Activated CD4-positive, alpha-beta T cell treated with anti-CD3 and anti-CD28 coated beads for 36 hours (primary cell): ENCODE results near the gene ACTL7B. TPM values are rescaled to one million over a fixed set of nuclear protein-coding genes. Genes with fewer than 3 reads are reported as not detected.
A peak's percentile ranks its signal among the peaks of the same experiment; 100 is the strongest.
"Not testable (repeated sequence)": the region's sequence is repeated elsewhere in the genome, so short reads cannot be mapped to it uniquely, and the experiment has no call there.

ENCODE experiments used
- ATAC-seq: fragments of 200-7000 bp; cut with Tn5 transposase; one replicate; pipeline ENCODE4 v1.10.0; 2021; ENCODE audit warnings: mild to moderate bottlenecking, moderate library complexity
- CTCF ChIA-PET: fragments of 350-600 bp; sonication (Branson Sonifier 250); formaldehyde crosslinking; loops from one replicate; lab custom pipeline; 2021; ENCODE audit warnings: antibody characterized with exemption; lab: Charles Lee
- POLR2A ChIA-PET: fragments of 350-600 bp; sonication (Branson Sonifier 250); formaldehyde crosslinking; loops from one replicate; lab custom pipeline; 2021; ENCODE audit warnings: antibody characterized with exemption, inconsistent platforms; lab: Charles Lee
- DNase-seq: peaks from one replicate; pipeline ENCODE4 v3.0.0-alpha.2; 2020
- H3K27ac Mint-ChIP-seq: one replicate; pipeline ENCODE4 v1.8.0; 2021; ENCODE audit warnings: mixed read lengths
- H3K27me3 Mint-ChIP-seq: one replicate; pipeline ENCODE4 v1.8.0; 2021; ENCODE audit warnings: mixed read lengths
- H3K36me3 Mint-ChIP-seq: one replicate; pipeline ENCODE4 v1.8.0; 2021; ENCODE audit warnings: low read depth, mixed read lengths
- H3K4me1 Mint-ChIP-seq: one replicate; pipeline ENCODE4 v1.8.0; 2021; ENCODE audit warnings: mixed read lengths
- H3K4me3 Mint-ChIP-seq: one replicate; pipeline ENCODE4 v1.8.0; 2021; ENCODE audit warnings: mild to moderate bottlenecking, moderate library complexity, mixed read lengths
- H3K9me3 Mint-ChIP-seq: one replicate; pipeline ENCODE4 v1.8.0; 2021; ENCODE audit warnings: low read depth, mixed read lengths
- intact Hi-C, 2 experiments: fragments of 100-400 bp; cut with DNase I in 1 of 2; cut with micrococcal nuclease in 1 of 2; formaldehyde crosslinking; loops; one replicate each; pipeline versions ENCODE4 v1.14.2 to v1.15.1; 2022 to 2024; cut with DNase I, micrococcal nuclease
- total RNA-seq, 2 experiments: library from RNA; stranded (reverse); gene quantifications; one replicate each; pipeline ENCODE4 v1.2.3, GENCODE V29; 2021

Gene ACTL7B
- total RNA-seq, 2 experiments from 2014 or later = not detected

- ATAC-seq (no peak), DNase-seq (no peak)
- Mint-ChIP-seq H3K4me3 (no peak overlapping the region), H3K36me3 (no peaks in the 10 kb centered on the region), H3K4me1 (peaks cover 2% of the 10 kb centered on the region), H3K27me3 (peaks cover 2% of the 10 kb centered on the region), H3K9me3 (no peaks in the 10 kb centered on the region), H3K27ac (no peak overlapping the region)
- CTCF ChIA-PET = no interaction called here
- intact Hi-C loops = loop anchor here in 1 of 2 experiments (5.0 kb wide), 1 partner anchor 467 kb away; the partner anchor contains the start of gene EPB41L4B
- POLR2A ChIA-PET = no interaction called here
These were observed 901 bp downstream of the ACTL7B start for GRCh38 chr9:108854641-108855528.

GRCh38 chr9:108854094-108854493 lies 1.7 kb downstream of the ACTL7B start:
- Mint-ChIP-seq H3K4me3 (no peak overlapping the region), H3K4me1 (no peaks in the 10 kb centered on the region), H3K9me3 (no peaks in the 10 kb centered on the region), H3K27ac (no peak overlapping the region), H3K27me3 (peaks cover 2% of the 10 kb centered on the region), H3K36me3 (no peaks in the 10 kb centered on the region)
- intact Hi-C loops = loop anchor here in 1 of 2 experiments (5.0 kb wide), 1 partner anchor 468 kb away; the partner anchor contains the start of gene EPB41L4B
- no peak for DNase-seq
- ChIA-PET CTCF (interaction anchor here (0.7 to 1.0 kb wide), 2 partner anchors 14 to 179 kb away, joined by 3 read pairs; no protein-coding TSS in a partner anchor), POLR2A (no interaction called here)
- no peak for ATAC-seq

- no peak for DNase-seq
- CTCF ChIA-PET = no interaction called here
- Mint-ChIP-seq H3K36me3 (no peaks in the 10 kb centered on the region), H3K27me3 (peaks cover 2% of the 10 kb centered on the region), H3K9me3 (no peaks in the 10 kb centered on the region), H3K4me3 (no peak overlapping the region), H3K4me1 (no peaks in the 10 kb centered on the region), H3K27ac (no peak overlapping the region)
- no peak for ATAC-seq
- intact Hi-C loops = loop anchor here in 1 of 2 experiments (5.0 kb wide), 1 partner anchor 470 kb away; the partner anchor contains the start of gene EPB41L4B
- POLR2A ChIA-PET = no interaction called here
These were observed 3.7 kb downstream of the ACTL7B start for GRCh38 chr9:108852079-108852478.

GRCh38 chr9:108851138-108851537 lies 4.6 kb downstream of the ACTL7B start:
- H3K9me3 Mint-ChIP-seq = no peaks in the 10 kb centered on the region
- ChIA-PET POLR2A (no interaction called here), CTCF (no interaction called here)
- peaks cover 2% of the 10 kb centered on the region for H3K27me3 Mint-ChIP-seq
- H3K4me1 Mint-ChIP-seq = no peaks in the 10 kb centered on the region
- intact Hi-C loops = loop anchor here in 1 of 2 experiments (5.0 kb wide), 1 partner anchor 471 kb away; the partner anchor contains the start of gene EPB41L4B
- H3K36me3 Mint-ChIP-seq = no peaks in the 10 kb centered on the region
- no peak overlapping the region for H3K27ac Mint-ChIP-seq
- DNase-seq = no peak
- H3K4me3 Mint-ChIP-seq = no peak overlapping the region
- no peak for ATAC-seq

GRCh38 chr9:108850293-108850897 lies 5.4 kb downstream of the ACTL7B start:
- no peak for ATAC-seq
- H3K27ac Mint-ChIP-seq = no peak overlapping the region
- H3K4me1 Mint-ChIP-seq = no peaks in the 10 kb centered on the region
- intact Hi-C loops = loop anchor here in 1 of 2 experiments (5.0 kb wide), 1 partner anchor 472 kb away; the partner anchor contains the start of gene EPB41L4B
- H3K9me3 Mint-ChIP-seq = no peaks in the 10 kb centered on the region
- no peak overlapping the region for H3K4me3 Mint-ChIP-seq
- peaks cover 2% of the 10 kb centered on the region for H3K27me3 Mint-ChIP-seq
- CTCF ChIA-PET = interaction anchor here (0.7 kb wide), 1 partner anchor 534 kb away, joined by 3 read pairs; no protein-coding TSS in a partner anchor
- no peak for DNase-seq
- POLR2A ChIA-PET = no interaction called here
- no peaks in the 10 kb centered on the region for H3K36me3 Mint-ChIP-seq

GRCh38 chr9:108848296-108848695 lies 7.5 kb downstream of the ACTL7B start:
- POLR2A ChIA-PET, H3K4me1 Mint-ChIP-seq, H3K27ac Mint-ChIP-seq, DNase-seq, CTCF ChIA-PET, ATAC-seq, H3K36me3 Mint-ChIP-seq, H3K9me3 Mint-ChIP-seq, intact Hi-C loops, H3K27me3 Mint-ChIP-seq, H3K4me3 Mint-ChIP-seq: not testable (repeated sequence)

- Mint-ChIP-seq H3K27ac (no peak overlapping the region), H3K27me3 (no peaks in the 10 kb centered on the region), H3K4me1 (peaks cover 12% of the 10 kb centered on the region), H3K9me3 (no peaks in the 10 kb centered on the region), H3K4me3 (no peak overlapping the region), H3K36me3 (no peaks in the 10 kb centered on the region)
- DNase-seq (no peak), ATAC-seq (no peak)
- ChIA-PET CTCF (no interaction called here), POLR2A (no interaction called here)
- intact Hi-C loops = no loop called here
These were observed 9.8 kb downstream of the ACTL7B start for GRCh38 chr9:108845947-108846346.

GRCh38 chr9:108845507-108845906 lies 10.3 kb downstream of the ACTL7B start:
- Mint-ChIP-seq H3K4me3 (no peak overlapping the region), H3K9me3 (no peaks in the 10 kb centered on the region), H3K36me3 (no peaks in the 10 kb centered on the region), H3K27me3 (no peaks in the 10 kb centered on the region), H3K27ac (no peak overlapping the region), H3K4me1 (peaks cover 12% of the 10 kb centered on the region)
- ATAC-seq (no peak), DNase-seq (no peak)
- ChIA-PET POLR2A (no interaction called here), CTCF (no interaction called here)
- intact Hi-C loops = no loop called here

GRCh38 chr9:108844856-108845255 lies 10.9 kb downstream of the ACTL7B start:
- H3K4me1 Mint-ChIP-seq = peaks cover 12% of the 10 kb centered on the region
- H3K27me3 Mint-ChIP-seq = no peaks in the 10 kb centered on the region
- H3K4me3 Mint-ChIP-seq = no peak overlapping the region
- no peaks in the 10 kb centered on the region for H3K36me3 Mint-ChIP-seq
- H3K27ac Mint-ChIP-seq = no peak overlapping the region
- H3K9me3 Mint-ChIP-seq = no peaks in the 10 kb centered on the region
- intact Hi-C loops = no loop called here
- ChIA-PET CTCF (no interaction called here), POLR2A (no interaction called here)
- no peak for ATAC-seq
- no peak for DNase-seq

- H3K27me3 Mint-ChIP-seq = no peaks in the 10 kb centered on the region
- no peaks in the 10 kb centered on the region for H3K9me3 Mint-ChIP-seq
- no peak overlapping the region for H3K27ac Mint-ChIP-seq
- H3K4me3 Mint-ChIP-seq = no peak overlapping the region
- ATAC-seq = no peak
- intact Hi-C loops = no loop called here
- ChIA-PET CTCF (interaction anchor here (0.6 kb wide), 1 partner anchor 26 kb away, joined by 3 read pairs; no protein-coding TSS in a partner anchor), POLR2A (no interaction called here)
- H3K36me3 Mint-ChIP-seq = no peaks in the 10 kb centered on the region
- peaks cover 12% of the 10 kb centered on the region for H3K4me1 Mint-ChIP-seq
- no peak for DNase-seq
These were observed 11.4 kb downstream of the ACTL7B start for GRCh38 chr9:108844391-108844790.

- Mint-ChIP-seq H3K4me1 (peaks cover 12% of the 10 kb centered on the region), H3K9me3 (no peaks in the 10 kb centered on the region), H3K4me3 (peak overlapping the region; percentile 60), H3K36me3 (no peaks in the 10 kb centered on the region), H3K27me3 (no peaks in the 10 kb centered on the region), H3K27ac (peak overlapping the region; percentile 89)
- ChIA-PET CTCF (no interaction called here), POLR2A (no interaction called here)
- intact Hi-C loops = loop anchor here in 1 of 2 experiments (2.0 kb wide), 1 partner anchor 112 kb away; no protein-coding TSS in a partner anchor
- DNase-seq (peak; percentile 58), ATAC-seq (peak; percentile 78)
These were observed 13.0 kb downstream of the ACTL7B start for GRCh38 chr9:108842610-108843295.
